ENCODE results near the gene PRKCE. TPM values are rescaled to one million over a fixed set of nuclear protein-coding genes. Genes with fewer than 3 reads are reported as not detected.

The PRKCE gene
- total RNA-seq, 2 donors from 2014 or later = 5.8 to 18.1 TPM

- no peak for TF ChIP-seq CTCF (IDR thresholded peaks at IDR 0.05)
- Histone ChIP-seq H3K27me3 (replicated peaks; ENCODE audit: insufficient read depth) (no peaks in the 10 kb centered on the region), H3K9me3 (peaks cover 11% of the 10 kb centered on the region), H3K36me3 (no peaks in the 10 kb centered on the region), H3K4me1 (ENCODE audit: control insufficient read depth in 1 of 2, low read depth in 2 of 2) (peaks cover 0 to 9% of the 10 kb centered on the region in 2 donors), H3K27ac (peak overlapping the region in 1 of 2 donors; percentile 6), H3K4me3 (no peak overlapping the region)
- no peak for ATAC-seq (ENCODE audit: insufficient number of reproducible peaks, low FRiP score, low read depth)
- DNase-seq (ENCODE audit: low spot score) = no peak
Measured at GRCh38 chr2:45874344-45874743, 222.9 kb downstream of the PRKCE start.

GRCh38 chr2:45876611-45877010, 225.1 kb downstream of the PRKCE start:
- no peak for ATAC-seq (ENCODE audit: insufficient number of reproducible peaks, low FRiP score, low read depth)
- no peak for TF ChIP-seq CTCF (IDR thresholded peaks at IDR 0.05)
- H3K9me3 ChIP-seq = peaks cover 11% of the 10 kb centered on the region
- H3K36me3 ChIP-seq = no peaks in the 10 kb centered on the region
- H3K4me1 ChIP-seq (ENCODE audit: control insufficient read depth in 1 of 2, low read depth in 2 of 2) = peaks cover 0 to 9% of the 10 kb centered on the region in 2 donors
- DNase-seq (ENCODE audit: low spot score) = no peak
- no peak overlapping the region for H3K4me3 ChIP-seq
- no peak overlapping the region for H3K27ac ChIP-seq
- no peaks in the 10 kb centered on the region for H3K27me3 ChIP-seq (replicated peaks; ENCODE audit: insufficient read depth)

GRCh38 chr2:45879406-45879805, 227.9 kb downstream of the PRKCE start:
- Histone ChIP-seq H3K36me3 (no peaks in the 10 kb centered on the region), H3K4me1 (ENCODE audit: control insufficient read depth in 1 of 2, low read depth in 2 of 2) (peaks cover 8 to 22% of the 10 kb centered on the region in 2 donors), H3K9me3 (peaks cover 11% of the 10 kb centered on the region), H3K4me3 (no peak overlapping the region), H3K27ac (no peak overlapping the region), H3K27me3 (replicated peaks; ENCODE audit: insufficient read depth) (no peaks in the 10 kb centered on the region)
- ATAC-seq (ENCODE audit: insufficient number of reproducible peaks, low FRiP score, low read depth) (no peak), DNase-seq (ENCODE audit: low spot score) (no peak)
- TF ChIP-seq CTCF (IDR thresholded peaks at IDR 0.05) = no peak

GRCh38 chr2:45879936-45880335, 228.5 kb downstream of the PRKCE start:
- Histone ChIP-seq H3K4me1 (ENCODE audit: control insufficient read depth in 1 of 2, low read depth in 2 of 2) (peaks cover 10 to 26% of the 10 kb centered on the region in 2 donors), H3K36me3 (no peaks in the 10 kb centered on the region), H3K9me3 (peaks cover 11% of the 10 kb centered on the region), H3K27ac (no peak overlapping the region), H3K4me3 (no peak overlapping the region), H3K27me3 (replicated peaks; ENCODE audit: insufficient read depth) (no peaks in the 10 kb centered on the region)
- ATAC-seq (ENCODE audit: insufficient number of reproducible peaks, low FRiP score, low read depth) = no peak
- no peak for DNase-seq (ENCODE audit: low spot score)
- TF ChIP-seq CTCF (IDR thresholded peaks at IDR 0.05) = no peak

GRCh38 chr2:45881970-45882581, 230.6 kb downstream of the PRKCE start:
- ATAC-seq (ENCODE audit: insufficient number of reproducible peaks, low FRiP score, low read depth) (no peak), DNase-seq (ENCODE audit: low spot score) (no peak)
- H3K4me3 ChIP-seq = no peak overlapping the region
- no peaks in the 10 kb centered on the region for H3K27me3 ChIP-seq (replicated peaks; ENCODE audit: insufficient read depth)
- no peak for TF ChIP-seq CTCF (IDR thresholded peaks at IDR 0.05)
- H3K9me3 ChIP-seq = no peaks in the 10 kb centered on the region
- no peak overlapping the region for H3K27ac ChIP-seq
- H3K36me3 ChIP-seq = no peaks in the 10 kb centered on the region
- peaks cover 19 to 40% of the 10 kb centered on the region in 2 donors for H3K4me1 ChIP-seq (ENCODE audit: control insufficient read depth in 1 of 2, low read depth in 2 of 2)
